PFSK-1 (cell line): ENCODE data around the gene CHD6.

ENCODE experiments used
- FOXP2 ChIP-seq: optimal IDR thresholded peaks from 2 replicates; pipeline ENCODE3; 2011; ENCODE audit warnings: borderline replicate concordance, control low read depth, inconsistent platforms; ENCODE audit not compliant: insufficient read depth; ENCODE audit errors: extremely low read length, extremely low read depth
- POLR2AphosphoS5 ChIP-seq: IDR thresholded peaks from 2 replicates; pipeline ENCODE4 v1.6.1; 2012; ENCODE audit warnings: low read depth, mild to moderate bottlenecking, control low read depth, low read length, moderate library complexity
- SIN3A ChIP-seq: IDR thresholded peaks from 2 replicates; pipeline ENCODE4 v1.6.1; 2012; ENCODE audit warnings: mild to moderate bottlenecking, low read length, moderate library complexity, borderline replicate concordance; ENCODE audit not compliant: insufficient read depth
- TAF1 ChIP-seq: IDR thresholded peaks from 2 replicates; pipeline ENCODE4 v1.6.1; 2012; ENCODE audit warnings: low read length, control low read depth, borderline replicate concordance; ENCODE audit not compliant: insufficient read depth
- TF ChIP-seq, protein P1 (sequence below), 2 experiments: IDR thresholded peaks; 2 replicates each; pipeline versions ENCODE4 v1.6.1 to v1.8.0; 2011 to 2012; ENCODE audit warnings: low read depth in 2 of 2, low read length in 2 of 2, control low read depth in 1 of 2, inconsistent platforms in 1 of 2, mild to moderate bottlenecking in 1 of 2, moderate library complexity in 1 of 2; ENCODE audit not compliant: insufficient read depth in 1 of 2

DNA sequence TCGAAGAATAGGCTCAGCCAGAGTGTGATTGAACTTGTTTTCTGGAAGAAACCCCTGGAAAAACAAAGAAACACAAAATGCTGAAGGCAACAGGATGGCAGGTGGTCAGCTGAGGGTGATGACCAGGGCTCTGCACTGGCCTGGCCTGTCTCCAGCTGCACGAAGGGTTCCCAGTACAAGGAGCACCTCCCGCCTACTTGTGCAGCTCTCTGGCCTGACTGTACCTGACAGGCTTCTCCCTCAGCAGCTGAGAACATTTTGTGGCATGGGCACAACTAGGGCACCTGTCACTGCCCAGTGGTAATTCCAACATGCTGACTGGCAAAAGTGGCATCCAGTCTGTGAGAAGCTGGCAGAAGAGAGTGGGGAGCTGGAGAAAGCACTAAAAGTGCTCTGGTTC is 212.7 kb downstream of the CHD6 start:
- TF ChIP-seq, protein P1, sequence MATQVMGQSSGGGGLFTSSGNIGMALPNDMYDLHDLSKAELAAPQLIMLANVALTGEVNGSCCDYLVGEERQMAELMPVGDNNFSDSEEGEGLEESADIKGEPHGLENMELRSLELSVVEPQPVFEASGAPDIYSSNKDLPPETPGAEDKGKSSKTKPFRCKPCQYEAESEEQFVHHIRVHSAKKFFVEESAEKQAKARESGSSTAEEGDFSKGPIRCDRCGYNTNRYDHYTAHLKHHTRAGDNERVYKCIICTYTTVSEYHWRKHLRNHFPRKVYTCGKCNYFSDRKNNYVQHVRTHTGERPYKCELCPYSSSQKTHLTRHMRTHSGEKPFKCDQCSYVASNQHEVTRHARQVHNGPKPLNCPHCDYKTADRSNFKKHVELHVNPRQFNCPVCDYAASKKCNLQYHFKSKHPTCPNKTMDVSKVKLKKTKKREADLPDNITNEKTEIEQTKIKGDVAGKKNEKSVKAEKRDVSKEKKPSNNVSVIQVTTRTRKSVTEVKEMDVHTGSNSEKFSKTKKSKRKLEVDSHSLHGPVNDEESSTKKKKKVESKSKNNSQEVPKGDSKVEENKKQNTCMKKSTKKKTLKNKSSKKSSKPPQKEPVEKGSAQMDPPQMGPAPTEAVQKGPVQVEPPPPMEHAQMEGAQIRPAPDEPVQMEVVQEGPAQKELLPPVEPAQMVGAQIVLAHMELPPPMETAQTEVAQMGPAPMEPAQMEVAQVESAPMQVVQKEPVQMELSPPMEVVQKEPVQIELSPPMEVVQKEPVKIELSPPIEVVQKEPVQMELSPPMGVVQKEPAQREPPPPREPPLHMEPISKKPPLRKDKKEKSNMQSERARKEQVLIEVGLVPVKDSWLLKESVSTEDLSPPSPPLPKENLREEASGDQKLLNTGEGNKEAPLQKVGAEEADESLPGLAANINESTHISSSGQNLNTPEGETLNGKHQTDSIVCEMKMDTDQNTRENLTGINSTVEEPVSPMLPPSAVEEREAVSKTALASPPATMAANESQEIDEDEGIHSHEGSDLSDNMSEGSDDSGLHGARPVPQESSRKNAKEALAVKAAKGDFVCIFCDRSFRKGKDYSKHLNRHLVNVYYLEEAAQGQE (IDR thresholded peaks at IDR 0.05; ENCODE audit: insufficient read depth in 1 of 2, low read depth in 2 of 2, low read length in 2 of 2) = no peak
- TF ChIP-seq SIN3A = no peak
- no peak for TF ChIP-seq POLR2AphosphoS5
- TF ChIP-seq TAF1 = no peak
- no peak for TF ChIP-seq FOXP2
